ENCODE data around the gene IPP.
"Not testable (repeated sequence)": the region's sequence is repeated elsewhere in the genome, so short reads cannot be mapped to it uniquely, and the experiment has no call there.

The IPP gene

GRCh38 chr1:45750298-45751038 is at the start of gene IPP:
IPP (minus strand) TSS chr1:45750653; CDS start chr1:45746411, 4,242 bp downstream.
- DNase-seq (ENCODE audit: low spot score) = peak; percentile 99

- DNase-seq (ENCODE audit: low spot score) = no peak
Observed at GRCh38 chr1:45796946-45797345, 46.5 kb upstream of the IPP start.

- DNase-seq (ENCODE audit: low spot score) = no peak
Observed at GRCh38 chr1:45796381-45796780, 45.9 kb upstream of the IPP start.

GRCh38 chr1:45793942-45794604 is 43.6 kb upstream of the IPP start:
- no peak for DNase-seq (ENCODE audit: low spot score)

- DNase-seq (ENCODE audit: low spot score) = no peak
Observed at GRCh38 chr1:45792744-45793143, 42.3 kb upstream of the IPP start.

- no peak for DNase-seq (ENCODE audit: low spot score)
Observed at GRCh38 chr1:45789601-45790000, 39.1 kb upstream of the IPP start.

GRCh38 chr1:45787905-45788304 is 37.5 kb upstream of the IPP start:
- no peak for DNase-seq (ENCODE audit: low spot score)

- DNase-seq (ENCODE audit: low spot score) = no peak
Observed at GRCh38 chr1:45785583-45785982, 35.1 kb upstream of the IPP start.

GRCh38 chr1:45775794-45776193 is 25.3 kb upstream of the IPP start:
- no peak for DNase-seq (ENCODE audit: low spot score)

GRCh38 chr1:45772971-45773370 is 22.5 kb upstream of the IPP start:
- DNase-seq (ENCODE audit: low spot score) = no peak

- no peak for DNase-seq (ENCODE audit: low spot score)
Observed at GRCh38 chr1:45769261-45769932, 18.9 kb upstream of the IPP start.

- no peak for DNase-seq (ENCODE audit: low spot score)
Observed at GRCh38 chr1:45767035-45767434, 16.6 kb upstream of the IPP start.

- DNase-seq (ENCODE audit: low spot score) = no peak
Observed at GRCh38 chr1:45765999-45766792, 15.7 kb upstream of the IPP start.

GRCh38 chr1:45762291-45762690 is 11.8 kb upstream of the IPP start:
- DNase-seq (ENCODE audit: low spot score) = no peak

- DNase-seq (ENCODE audit: low spot score) = no peak
Observed at GRCh38 chr1:45755697-45756096, 5.2 kb upstream of the IPP start.

- no peak for DNase-seq (ENCODE audit: low spot score)
Observed at GRCh38 chr1:45753248-45754037, 3.0 kb upstream of the IPP start.

- DNase-seq (ENCODE audit: low spot score) = no peak
Observed at GRCh38 chr1:45752441-45753052, 2.1 kb upstream of the IPP start.

GRCh38 chr1:45752014-45752413 is 1.6 kb upstream of the IPP start:
- no peak for DNase-seq (ENCODE audit: low spot score)

- DNase-seq (ENCODE audit: low spot score) = not testable (repeated sequence)
Observed at GRCh38 chr1:45751039-45751838, 786 bp upstream of the IPP start.

GRCh38 chr1:45746922-45747321 is 3.5 kb downstream of the IPP start:
- no peak for DNase-seq (ENCODE audit: low spot score)
